OCI-LY3 (cell line): Measurements from ENCODE around the gene GEMIN5.

Experiments used
- H2AFZ ChIP-seq: fragments of 200-600, 300-600 bp; shearing (Covaris generic); 2 replicates; pipeline ENCODE4 v1.6.0; 2014; ENCODE audit warnings: antibody characterized with exemption, low read depth, low read length
- H3K27ac ChIP-seq: fragments of 200-600, 300-600 bp; sonication (generic); 2 replicates; pipeline ENCODE4 v1.5.1; 2014; ENCODE audit warnings: mild to moderate bottlenecking, low read length, moderate library complexity, mixed read lengths
- H3K27me3 ChIP-seq: fragments of 200-600, 300-600 bp; sonication (generic); 2 replicates; pipeline ENCODE4 v1.6.1; 2014; ENCODE audit warnings: low read depth, low read length, mixed read lengths
- H3K36me3 ChIP-seq: fragments of 200-600, 300-600 bp; sonication (generic); replicated peaks from 2 replicates; pipeline ENCODE3; 2014; ENCODE audit warnings: low read depth, low read length, mixed read lengths
- H3K4me1 ChIP-seq: fragments of 300-600, 200-600 bp; sonication (generic); 2 replicates; pipeline ENCODE4 v1.6.1; 2014; ENCODE audit warnings: low read length, mixed read lengths
- H3K4me2 ChIP-seq: fragments of 200-600, 300-600 bp; sonication (generic); 2 replicates; pipeline ENCODE4 v1.6.1; 2014; ENCODE audit warnings: low read length, mixed read lengths
- H3K4me3 ChIP-seq: fragments of 300-600, 200-600 bp; sonication (generic); 2 replicates; pipeline ENCODE4 v1.5.1; 2014; ENCODE audit warnings: antibody characterized with exemption, mild to moderate bottlenecking, low read length, moderate library complexity
- H3K79me2 ChIP-seq: fragments of 300-600, 200-600 bp; shearing (Covaris generic); 2 replicates; pipeline ENCODE4 v1.6.1; 2014; ENCODE audit warnings: mild to moderate bottlenecking, low read length, mixed read lengths
- H3K9ac ChIP-seq: fragments of 300-600, 200-600 bp; shearing (Covaris generic); 2 replicates; pipeline ENCODE4 v1.6.0; 2014; ENCODE audit warnings: mild to moderate bottlenecking, low read length, moderate library complexity
- H3K9me3 ChIP-seq: fragments of 200-600, 300-600 bp; shearing (Covaris generic); 2 replicates; pipeline ENCODE4 v1.6.1; 2014; ENCODE audit warnings: low read length, mixed read lengths; ENCODE audit not compliant: insufficient read depth
- H4K20me1 ChIP-seq: fragments of 200-600, 300-600 bp; sonication (generic); 2 replicates; pipeline ENCODE4 v1.6.1; 2016; ENCODE audit warnings: low read length, mixed read lengths; ENCODE audit not compliant: insufficient read depth
- CTCF ChIP-seq: fragments of 200-600, 300-600 bp; sonication (generic); IDR thresholded peaks from 2 replicates; pipeline ENCODE4 v1.5.1; 2014; ENCODE audit warnings: antibody characterized with exemption, low read length, low read depth
- EZH2phosphoT487 ChIP-seq: fragments of 200-600 bp; shearing (Covaris generic); IDR thresholded peaks from 2 replicates; pipeline ENCODE4 v1.6.1; 2018; ENCODE audit warnings: antibody characterized with exemption, mixed run types, low read depth

GEMIN5 gene

GRCh38 chr5:154844809-154845208 lies 93.2 kb downstream of the GEMIN5 start:
- Histone ChIP-seq H3K27ac (no peak overlapping the region), H3K9ac (no peak overlapping the region), H2AFZ (no peak overlapping the region), H3K4me2 (no peak overlapping the region), H3K4me1 (no peaks in the 10 kb centered on the region), H3K79me2 (no peaks in the 10 kb centered on the region), H3K9me3 (no peaks in the 10 kb centered on the region), H4K20me1 (no peaks in the 10 kb centered on the region), H3K36me3 (no peaks in the 10 kb centered on the region), H3K4me3 (no peak overlapping the region), H3K27me3 (no peaks in the 10 kb centered on the region)
- no peak for TF ChIP-seq EZH2phosphoT487
- no peak for TF ChIP-seq CTCF

- no peaks in the 10 kb centered on the region for H4K20me1 ChIP-seq
- no peaks in the 10 kb centered on the region for H3K4me1 ChIP-seq
- H3K4me2 ChIP-seq = no peak overlapping the region
- no peak overlapping the region for H2AFZ ChIP-seq
- no peaks in the 10 kb centered on the region for H3K27me3 ChIP-seq
- no peak for TF ChIP-seq EZH2phosphoT487
- TF ChIP-seq CTCF = no peak
- no peak overlapping the region for H3K27ac ChIP-seq
- no peaks in the 10 kb centered on the region for H3K79me2 ChIP-seq
- H3K9me3 ChIP-seq = no peaks in the 10 kb centered on the region
- H3K36me3 ChIP-seq = no peaks in the 10 kb centered on the region
- no peak overlapping the region for H3K4me3 ChIP-seq
- H3K9ac ChIP-seq = no peak overlapping the region
These were observed 95.1 kb downstream of the GEMIN5 start for GRCh38 chr5:154842689-154843530.

DNA sequence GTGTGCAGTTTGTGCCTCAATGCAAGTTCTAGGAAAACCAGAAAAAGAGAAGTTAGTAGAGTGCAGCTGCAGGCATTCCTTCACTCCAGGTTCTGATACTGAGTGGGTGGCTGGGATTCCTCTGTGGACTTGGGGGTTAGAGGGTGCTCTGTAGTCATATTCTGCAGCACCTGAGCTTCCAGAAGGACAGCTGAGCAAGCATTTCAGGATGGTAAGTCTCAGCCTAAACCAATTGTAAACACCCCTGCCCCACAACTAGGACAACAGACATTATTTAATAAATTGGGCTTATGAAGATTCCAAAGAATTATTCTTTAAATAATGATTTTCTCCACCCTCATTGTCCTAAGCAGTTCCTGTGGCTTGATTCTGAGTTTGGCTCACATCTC lies 96.7 kb downstream of the GEMIN5 start:
- no peaks in the 10 kb centered on the region for H3K36me3 ChIP-seq
- no peaks in the 10 kb centered on the region for H3K79me2 ChIP-seq
- no peaks in the 10 kb centered on the region for H4K20me1 ChIP-seq
- no peaks in the 10 kb centered on the region for H3K27me3 ChIP-seq
- H3K4me3 ChIP-seq = no peak overlapping the region
- H3K4me1 ChIP-seq = no peaks in the 10 kb centered on the region
- no peak overlapping the region for H3K27ac ChIP-seq
- H3K9ac ChIP-seq = no peak overlapping the region
- H2AFZ ChIP-seq = no peak overlapping the region
- no peaks in the 10 kb centered on the region for H3K9me3 ChIP-seq
- H3K4me2 ChIP-seq = no peak overlapping the region
- TF ChIP-seq CTCF = no peak
- no peak for TF ChIP-seq EZH2phosphoT487

GRCh38 chr5:154840435-154841272 lies 97.4 kb downstream of the GEMIN5 start:
- Histone ChIP-seq H3K27ac (no peak overlapping the region), H4K20me1 (no peaks in the 10 kb centered on the region), H3K79me2 (no peaks in the 10 kb centered on the region), H3K9me3 (no peaks in the 10 kb centered on the region), H3K36me3 (no peaks in the 10 kb centered on the region), H3K9ac (no peak overlapping the region), H3K4me3 (no peak overlapping the region), H3K4me2 (no peak overlapping the region), H2AFZ (no peak overlapping the region), H3K4me1 (no peaks in the 10 kb centered on the region), H3K27me3 (no peaks in the 10 kb centered on the region)
- TF ChIP-seq EZH2phosphoT487 (no peak), CTCF (no peak)
